Breast epithelium (tissue), 4 donors: ENCODE results near the gene REX1BD. TPM values are rescaled to one million over a fixed set of nuclear protein-coding genes. Genes with fewer than 3 reads are reported as not detected.

Source experiments
- DNase-seq, 2 donors: peaks; one replicate each; pipeline ENCODE4 v3.0.0-alpha.2; 2019; ENCODE audit warnings: low spot score in 2 of 2
- H3K27ac ChIP-seq, 2 donors: fragments of 200-600 bp; sonication (generic) in 1 of 2; one replicate each; pipeline ENCODE4 v1.5.1; 2016 to 2019; ENCODE audit warnings: mild to moderate bottlenecking in 1 of 2
- H3K27me3 ChIP-seq, 2 donors: fragments of 200-600 bp; sonication (generic) in 1 of 2; one replicate each; pipeline versions ENCODE4 v1.5.1 to v1.6.0; 2017 to 2019; ENCODE audit warnings: control low read depth in 1 of 2, mild to moderate bottlenecking in 1 of 2
- H3K36me3 ChIP-seq: fragments of 200-600 bp; one replicate; pipeline ENCODE4 v1.5.1; 2019
- H3K4me1 ChIP-seq, 2 donors: fragments of 200-600 bp; sonication (generic); one replicate each; pipeline ENCODE4 v1.5.1; 2016 to 2019; ENCODE audit warnings: control low read depth in 1 of 2
- H3K4me3 ChIP-seq, 3 donors: fragments of 200-600 bp; sonication (generic); 1 replicate in 2 of 3; 2 replicates in 1 of 3; pipeline ENCODE4 v1.5.1; 2016 to 2019; ENCODE audit warnings: mild to moderate bottlenecking in 3 of 3, moderate library complexity in 2 of 3
- H3K9me3 ChIP-seq, 2 donors: fragments of 200-600 bp; sonication (generic) in 1 of 2; one replicate each; pipeline ENCODE4 v1.5.1; 2016 to 2019; ENCODE audit warnings: control low read depth in 1 of 2
- CTCF ChIP-seq, 3 donors: fragments of 450-650 bp; IDR thresholded peaks; one replicate each; pipeline ENCODE4 v1.5.1; 2016 to 2017; ENCODE audit warnings: antibody characterized with exemption in 3 of 3, mild to moderate bottlenecking in 3 of 3, moderate library complexity in 3 of 3
- POLR2A ChIP-seq: fragments of 450-650 bp; IDR thresholded peaks from one replicate; pipeline ENCODE4 v1.6.1; 2016; ENCODE audit warnings: antibody characterized with exemption, mild to moderate bottlenecking, moderate library complexity
- POLR2AphosphoS5 ChIP-seq, 3 donors: sonication (generic); formaldehyde crosslinking; IDR thresholded peaks; one replicate each; pipeline ENCODE4 v1.6.1; 2017; ENCODE audit warnings: antibody characterized with exemption in 3 of 3
- intact Hi-C: fragments of 100-400 bp; cut with DNase I; formaldehyde crosslinking; loops from one replicate; pipeline ENCODE4 v1.15.1; 2023; ENCODE audit warnings: low total_unique reads
- total RNA-seq, 3 donors: library from RNA; depleted of rRNA; stranded (reverse); fragments of >200 nt; gene quantifications; one replicate each; pipeline ENCODE4 v1.1.0, GENCODE V29; 2016

The REX1BD gene
- total RNA-seq, 3 donors from 2014 or later, result 99.8 to 117 (median 111) TPM

GRCh38 chr19:18617562-18617961, 29.0 kb downstream of the REX1BD start:
- Histone ChIP-seq H3K36me3 (no peaks in the 10 kb centered on the region), H3K27ac (no peak overlapping the region), H3K27me3 (peaks cover 0 to 20% of the 10 kb centered on the region in 2 donors), H3K4me3 (no peak overlapping the region), H3K4me1 (peaks cover 0 to 2% of the 10 kb centered on the region in 2 donors), H3K9me3 (no peaks in the 10 kb centered on the region)
- no peak for TF ChIP-seq POLR2AphosphoS5 (IDR thresholded peaks at IDR 0.05)
- no peak for TF ChIP-seq CTCF (IDR thresholded peaks at IDR 0.05)
- TF ChIP-seq POLR2A, result no peak
- DNase-seq, result no peak
- intact Hi-C loops, result no loop called here

GRCh38 chr19:18618236-18618635, 29.6 kb downstream of the REX1BD start:
- no peak for DNase-seq
- Histone ChIP-seq H3K27ac (no peak overlapping the region), H3K9me3 (no peaks in the 10 kb centered on the region), H3K36me3 (no peaks in the 10 kb centered on the region), H3K4me3 (no peak overlapping the region), H3K27me3 (peaks cover 0 to 13% of the 10 kb centered on the region in 2 donors), H3K4me1 (no peaks in the 10 kb centered on the region)
- TF ChIP-seq CTCF (IDR thresholded peaks at IDR 0.05) (no peak), POLR2AphosphoS5 (IDR thresholded peaks at IDR 0.05) (no peak), POLR2A (no peak)
- intact Hi-C loops, result no loop called here

GRCh38 chr19:18620311-18620710, 31.7 kb downstream of the REX1BD start:
- Histone ChIP-seq H3K4me3 (no peak overlapping the region), H3K36me3 (no peaks in the 10 kb centered on the region), H3K9me3 (no peaks in the 10 kb centered on the region), H3K4me1 (no peaks in the 10 kb centered on the region), H3K27me3 (no peaks in the 10 kb centered on the region), H3K27ac (no peak overlapping the region)
- no peak for DNase-seq
- TF ChIP-seq POLR2A (no peak), CTCF (IDR thresholded peaks at IDR 0.05) (no peak), POLR2AphosphoS5 (IDR thresholded peaks at IDR 0.05) (no peak)
- intact Hi-C loops, result no loop called here

GRCh38 chr19:18620902-18621301, 32.3 kb downstream of the REX1BD start:
- H3K27me3 ChIP-seq, result no peaks in the 10 kb centered on the region
- no peak overlapping the region for H3K27ac ChIP-seq
- intact Hi-C loops, result no loop called here
- no peak overlapping the region for H3K4me3 ChIP-seq
- DNase-seq, result no peak
- H3K9me3 ChIP-seq, result no peaks in the 10 kb centered on the region
- H3K36me3 ChIP-seq, result no peaks in the 10 kb centered on the region
- TF ChIP-seq CTCF (IDR thresholded peaks at IDR 0.05), result no peak
- TF ChIP-seq POLR2AphosphoS5 (IDR thresholded peaks at IDR 0.05), result no peak
- no peak for TF ChIP-seq POLR2A
- H3K4me1 ChIP-seq, result no peaks in the 10 kb centered on the region

GRCh38 chr19:18626906-18627305, 38.3 kb downstream of the REX1BD start:
- TF ChIP-seq POLR2AphosphoS5 (IDR thresholded peaks at IDR 0.05), result no peak
- no peak for TF ChIP-seq CTCF (IDR thresholded peaks at IDR 0.05)
- no peak for TF ChIP-seq POLR2A
- Histone ChIP-seq H3K27me3 (no peaks in the 10 kb centered on the region), H3K27ac (no peak overlapping the region), H3K4me3 (no peak overlapping the region), H3K36me3 (no peaks in the 10 kb centered on the region), H3K4me1 (no peaks in the 10 kb centered on the region), H3K9me3 (no peaks in the 10 kb centered on the region)
- intact Hi-C loops, result no loop called here
- DNase-seq, result no peak
